Endothelial cell (in vitro differentiated cells): Measurements from ENCODE around the gene SNX14. TPM values are rescaled to one million over a fixed set of nuclear protein-coding genes. Genes with fewer than 3 reads are reported as not detected.

ENCODE experiments used
- DNase-seq: peaks from one replicate; pipeline ENCODE4 v3.0.0; 2021; ENCODE audit warnings: low spot score
- H3K27ac Mint-ChIP-seq: one replicate; pipeline ENCODE4 v1.8.0; 2021; ENCODE audit warnings: mixed read lengths, inconsistent platforms; ENCODE audit not compliant: unreplicated experiment
- H3K27me3 Mint-ChIP-seq: one replicate; pipeline ENCODE4 v1.8.0; 2021; ENCODE audit warnings: mild to moderate bottlenecking, moderate library complexity, mixed read lengths, inconsistent platforms; ENCODE audit not compliant: unreplicated experiment
- H3K36me3 Mint-ChIP-seq: one replicate; pipeline ENCODE4 v1.8.0; 2021; ENCODE audit warnings: mild to moderate bottlenecking, low read depth, mixed read lengths, inconsistent platforms; ENCODE audit not compliant: unreplicated experiment
- H3K4me1 Mint-ChIP-seq: one replicate; pipeline ENCODE4 v1.8.0; 2021; ENCODE audit warnings: mild to moderate bottlenecking, mixed read lengths, inconsistent platforms; ENCODE audit not compliant: unreplicated experiment
- H3K4me3 Mint-ChIP-seq: one replicate; pipeline ENCODE4 v1.8.0; 2021; ENCODE audit warnings: mild to moderate bottlenecking, mixed read lengths, inconsistent platforms; ENCODE audit not compliant: unreplicated experiment
- H3K9me3 Mint-ChIP-seq: one replicate; pipeline ENCODE4 v1.8.0; 2021; ENCODE audit warnings: mixed read lengths, inconsistent platforms; ENCODE audit not compliant: unreplicated experiment
- total RNA-seq: library from RNA; stranded (reverse); fragmentation: NEBNext Ultra II Directional; extraction: Animal tissue kit (Norgen Biotek cat#: 25700); gene quantifications from one replicate; pipeline ENCODE4 v1.2.1, GENCODE V29; 2021; ENCODE audit not compliant: unreplicated experiment
- TF ChIP-seq, protein P1 (sequence below): fragments of 200-600 bp; sonication (generic); IDR thresholded peaks from one replicate; pipeline ENCODE4 v1.5.0; 2021; ENCODE audit warnings: antibody characterized with exemption; ENCODE audit not compliant: unreplicated experiment

SNX14 gene
- total RNA-seq, 1 donor from 2014 or later = 121 TPM

DNA sequence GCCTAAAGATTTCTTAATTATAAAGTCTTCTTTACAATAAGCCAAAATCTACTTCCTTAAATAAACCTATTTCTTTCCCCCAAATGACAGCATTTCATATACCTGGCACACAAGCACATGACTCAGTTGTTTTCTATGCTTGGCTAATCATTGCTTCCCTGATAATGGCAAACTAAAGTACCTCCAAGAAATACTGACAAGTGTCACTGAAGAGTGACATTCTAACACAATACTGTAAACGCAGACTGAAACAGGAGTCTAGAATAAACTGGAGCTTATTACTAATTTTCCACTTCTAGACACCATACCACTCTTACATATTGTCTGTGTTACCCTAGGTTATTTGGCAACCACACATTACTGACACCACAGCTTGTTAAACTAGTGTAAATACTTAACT, 34.7 kb upstream of the SNX14 start:
- Mint-ChIP-seq H3K36me3 (peaks cover 44% of the 10 kb centered on the region), H3K9me3 (no peaks in the 10 kb centered on the region), H3K27me3 (no peaks in the 10 kb centered on the region), H3K4me3 (no peak overlapping the region), H3K4me1 (no peaks in the 10 kb centered on the region), H3K27ac (no peak overlapping the region)
- TF ChIP-seq, protein P1, sequence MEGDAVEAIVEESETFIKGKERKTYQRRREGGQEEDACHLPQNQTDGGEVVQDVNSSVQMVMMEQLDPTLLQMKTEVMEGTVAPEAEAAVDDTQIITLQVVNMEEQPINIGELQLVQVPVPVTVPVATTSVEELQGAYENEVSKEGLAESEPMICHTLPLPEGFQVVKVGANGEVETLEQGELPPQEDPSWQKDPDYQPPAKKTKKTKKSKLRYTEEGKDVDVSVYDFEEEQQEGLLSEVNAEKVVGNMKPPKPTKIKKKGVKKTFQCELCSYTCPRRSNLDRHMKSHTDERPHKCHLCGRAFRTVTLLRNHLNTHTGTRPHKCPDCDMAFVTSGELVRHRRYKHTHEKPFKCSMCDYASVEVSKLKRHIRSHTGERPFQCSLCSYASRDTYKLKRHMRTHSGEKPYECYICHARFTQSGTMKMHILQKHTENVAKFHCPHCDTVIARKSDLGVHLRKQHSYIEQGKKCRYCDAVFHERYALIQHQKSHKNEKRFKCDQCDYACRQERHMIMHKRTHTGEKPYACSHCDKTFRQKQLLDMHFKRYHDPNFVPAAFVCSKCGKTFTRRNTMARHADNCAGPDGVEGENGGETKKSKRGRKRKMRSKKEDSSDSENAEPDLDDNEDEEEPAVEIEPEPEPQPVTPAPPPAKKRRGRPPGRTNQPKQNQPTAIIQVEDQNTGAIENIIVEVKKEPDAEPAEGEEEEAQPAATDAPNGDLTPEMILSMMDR = no peak
- DNase-seq = no peak

DNA sequence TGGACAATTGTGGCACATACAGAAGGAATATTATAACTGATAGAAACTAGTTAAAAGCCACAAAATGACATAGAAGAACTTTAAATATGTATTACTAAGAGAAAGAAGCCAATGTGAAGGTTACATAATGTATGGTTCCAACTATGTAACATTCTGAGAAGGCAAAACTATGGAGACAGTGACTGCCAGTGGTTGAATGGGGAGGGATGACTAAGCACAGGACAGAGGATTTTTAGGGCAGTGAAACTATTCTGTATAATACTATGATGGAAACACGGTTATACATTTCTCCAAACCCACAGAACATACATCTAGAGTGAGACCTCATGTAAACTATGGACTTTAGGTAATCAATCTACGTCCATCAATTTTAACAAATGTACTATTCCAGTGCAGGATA, 26.6 kb upstream of the SNX14 start:
- no peak for DNase-seq
- H3K27me3 Mint-ChIP-seq = no peaks in the 10 kb centered on the region
- no peak overlapping the region for H3K4me3 Mint-ChIP-seq
- TF ChIP-seq, protein P1 = no peak
- no peaks in the 10 kb centered on the region for H3K9me3 Mint-ChIP-seq
- H3K4me1 Mint-ChIP-seq = peaks cover 2% of the 10 kb centered on the region
- H3K27ac Mint-ChIP-seq = no peak overlapping the region
- peaks cover 39% of the 10 kb centered on the region for H3K36me3 Mint-ChIP-seq

DNA sequence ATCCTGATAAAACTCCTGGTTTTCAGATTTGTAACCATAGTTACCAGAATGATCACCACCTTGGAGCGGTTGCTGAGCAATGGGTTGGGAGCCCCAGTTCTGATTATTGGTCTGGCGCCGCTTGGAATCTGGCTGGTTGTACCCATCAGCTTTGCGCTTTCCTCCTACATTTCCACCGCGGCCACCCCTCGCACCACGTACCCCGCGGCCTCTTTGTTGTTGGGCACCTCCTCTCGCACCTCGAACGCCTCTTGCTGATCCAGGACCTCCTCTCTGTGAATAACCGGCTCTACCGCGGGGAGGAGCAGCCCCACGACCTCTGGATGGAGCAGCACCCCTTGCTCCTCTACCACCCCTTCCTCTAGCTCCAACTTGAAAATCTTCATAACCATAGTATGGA, 21.1 kb upstream of the SNX14 start:
- Mint-ChIP-seq H3K9me3 (no peaks in the 10 kb centered on the region), H3K27ac (peak overlapping the region; percentile 15), H3K4me3 (peak overlapping the region; percentile 30), H3K27me3 (no peaks in the 10 kb centered on the region), H3K4me1 (peaks cover 2% of the 10 kb centered on the region), H3K36me3 (peaks cover 33% of the 10 kb centered on the region)
- no peak for DNase-seq
- TF ChIP-seq, protein P1 = no peak

DNA sequence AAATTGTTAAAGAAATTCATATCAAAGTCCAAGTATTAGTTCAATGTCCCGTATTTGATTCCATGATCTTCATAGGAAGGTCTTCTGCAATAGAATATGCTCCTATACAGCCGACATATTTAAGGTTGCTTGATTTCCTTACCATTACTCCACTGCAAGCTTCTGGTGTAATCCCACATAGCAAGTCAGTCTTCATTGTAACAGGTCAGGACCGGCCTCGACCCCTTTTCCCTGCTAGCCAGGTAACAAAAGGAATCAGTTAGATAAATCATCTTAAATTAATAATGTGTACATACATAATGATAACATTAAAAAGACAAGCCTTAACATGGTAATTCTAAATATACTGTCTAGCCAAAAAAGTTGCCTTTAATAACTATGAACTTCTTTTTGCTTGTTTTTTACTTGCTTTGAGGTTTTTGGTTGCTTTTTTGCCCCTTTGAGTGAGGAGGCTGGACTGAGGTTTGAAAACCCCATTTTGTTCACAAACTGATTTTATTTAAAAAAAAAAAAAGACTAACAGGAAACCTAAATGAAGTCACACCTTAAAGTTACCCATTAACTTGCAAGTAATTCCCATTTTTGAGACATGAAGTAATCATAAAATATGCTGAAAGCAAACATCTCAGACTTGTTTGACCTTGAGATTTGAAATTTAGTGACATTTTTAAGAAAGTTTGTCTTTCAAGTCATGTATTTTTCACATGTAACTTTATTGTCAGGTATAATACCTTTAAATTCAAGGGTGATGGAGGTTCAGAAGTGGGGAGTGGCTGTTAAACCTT, 19.2 kb upstream of the SNX14 start:
- H3K4me3 Mint-ChIP-seq = no peak overlapping the region
- H3K4me1 Mint-ChIP-seq = no peaks in the 10 kb centered on the region
- H3K27ac Mint-ChIP-seq = no peak overlapping the region
- no peaks in the 10 kb centered on the region for H3K27me3 Mint-ChIP-seq
- H3K9me3 Mint-ChIP-seq = no peaks in the 10 kb centered on the region
- DNase-seq = no peak
- TF ChIP-seq, protein P1 = no peak
- peaks cover 28% of the 10 kb centered on the region for H3K36me3 Mint-ChIP-seq

DNA sequence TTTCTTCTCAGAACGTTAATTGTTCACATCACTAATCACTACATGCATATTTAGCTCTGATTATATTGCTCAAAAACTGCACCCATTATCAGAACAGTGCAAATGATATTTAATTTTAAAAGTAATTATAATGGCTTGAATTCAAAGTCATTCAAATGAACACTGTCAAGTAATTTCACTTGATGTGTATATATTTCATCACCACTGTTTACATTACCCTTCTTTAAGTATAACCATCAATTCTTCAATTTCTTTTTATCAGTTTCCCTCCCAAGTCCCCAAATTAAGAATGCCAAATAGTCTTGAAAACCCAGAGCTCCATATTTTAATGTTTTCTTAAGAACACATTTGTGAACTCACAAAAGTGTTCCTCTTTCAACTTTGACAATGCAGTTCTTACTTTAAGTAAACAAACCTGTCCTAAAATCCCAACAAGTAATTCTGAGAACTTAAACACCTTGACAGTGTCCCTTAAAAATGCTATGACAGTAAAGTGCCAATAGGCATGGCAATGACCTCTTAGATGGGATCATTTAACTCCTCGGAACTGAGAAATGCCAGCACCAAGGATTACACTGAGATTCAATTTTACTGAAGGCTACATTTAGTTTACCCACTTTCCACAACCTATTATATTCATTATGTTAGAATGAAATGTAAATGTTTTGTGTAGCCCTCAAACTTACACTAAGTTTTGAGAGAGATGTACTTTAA, 16.7 kb upstream of the SNX14 start:
- H3K27ac Mint-ChIP-seq = no peak overlapping the region
- H3K36me3 Mint-ChIP-seq = peaks cover 24% of the 10 kb centered on the region
- H3K27me3 Mint-ChIP-seq = no peaks in the 10 kb centered on the region
- TF ChIP-seq, protein P1 = no peak
- no peaks in the 10 kb centered on the region for H3K9me3 Mint-ChIP-seq
- no peaks in the 10 kb centered on the region for H3K4me1 Mint-ChIP-seq
- H3K4me3 Mint-ChIP-seq = no peak overlapping the region
- DNase-seq = no peak
